Activated naive CD8-positive, alpha-beta T cell (primary cell): Measurements from ENCODE around the gene CPE.
"Not testable (repeated sequence)": the region's sequence is repeated elsewhere in the genome, so short reads cannot be mapped to it uniquely, and the experiment has no call there.

Experiments used
- H3K27ac Mint-ChIP-seq: one replicate; pipeline ENCODE4 v1.8.0; 2021; ENCODE audit warnings: mixed read lengths
- H3K27me3 Mint-ChIP-seq: one replicate; pipeline ENCODE4 v1.8.0; 2021; ENCODE audit warnings: mixed read lengths
- H3K36me3 Mint-ChIP-seq: one replicate; pipeline ENCODE4 v1.8.0; 2021; ENCODE audit warnings: mixed read lengths
- H3K4me1 Mint-ChIP-seq: one replicate; pipeline ENCODE4 v1.8.0; 2021; ENCODE audit warnings: low read depth, mixed read lengths
- H3K4me3 Mint-ChIP-seq: one replicate; pipeline ENCODE4 v1.8.0; 2021; ENCODE audit warnings: mild to moderate bottlenecking, mixed read lengths
- H3K9me3 Mint-ChIP-seq: one replicate; pipeline ENCODE4 v1.8.0; 2021; ENCODE audit warnings: low read depth, mixed read lengths

Gene CPE

GRCh38 chr4:165450871-165451270 is 72.1 kb downstream of the CPE start:
- no peaks in the 10 kb centered on the region for H3K9me3 Mint-ChIP-seq
- H3K4me3 Mint-ChIP-seq = no peak overlapping the region
- H3K27ac Mint-ChIP-seq = no peak overlapping the region
- no peaks in the 10 kb centered on the region for H3K4me1 Mint-ChIP-seq
- no peaks in the 10 kb centered on the region for H3K36me3 Mint-ChIP-seq
- H3K27me3 Mint-ChIP-seq = no peaks in the 10 kb centered on the region

- H3K27ac Mint-ChIP-seq = not testable (repeated sequence)
Observed at GRCh38 chr4:165453140-165453539, 74.3 kb downstream of the CPE start.

GRCh38 chr4:165454426-165454825 is 75.6 kb downstream of the CPE start:
- Mint-ChIP-seq H3K4me1 (no peaks in the 10 kb centered on the region), H3K36me3 (no peaks in the 10 kb centered on the region), H3K27me3 (peaks cover 6% of the 10 kb centered on the region), H3K9me3 (no peaks in the 10 kb centered on the region), H3K4me3 (no peak overlapping the region), H3K27ac (no peak overlapping the region)

More at GRCh38 chr4:165453140-165453539, 74.3 kb downstream of the CPE start:
- not testable (repeated sequence) for H3K27me3 Mint-ChIP-seq, H3K4me1 Mint-ChIP-seq, H3K36me3 Mint-ChIP-seq, H3K4me3 Mint-ChIP-seq, H3K9me3 Mint-ChIP-seq

- Mint-ChIP-seq H3K27ac (no peak overlapping the region), H3K4me3 (no peak overlapping the region), H3K36me3 (no peaks in the 10 kb centered on the region), H3K4me1 (no peaks in the 10 kb centered on the region), H3K9me3 (no peaks in the 10 kb centered on the region), H3K27me3 (peaks cover 9% of the 10 kb centered on the region)
Observed at GRCh38 chr4:165457793-165458192, 79.0 kb downstream of the CPE start.

- Mint-ChIP-seq H3K9me3 (no peaks in the 10 kb centered on the region), H3K36me3 (no peaks in the 10 kb centered on the region)
Observed at GRCh38 chr4:165458471-165458870, 79.7 kb downstream of the CPE start.

GRCh38 chr4:165461159-165461821 is 82.5 kb downstream of the CPE start:
- Mint-ChIP-seq H3K36me3 (no peaks in the 10 kb centered on the region), H3K4me3 (no peak overlapping the region), H3K9me3 (no peaks in the 10 kb centered on the region)

More at GRCh38 chr4:165458471-165458870, 79.7 kb downstream of the CPE start:
- peaks cover 9% of the 10 kb centered on the region for H3K27me3 Mint-ChIP-seq
- H3K27ac Mint-ChIP-seq = no peak overlapping the region
- H3K4me3 Mint-ChIP-seq = no peak overlapping the region
- no peaks in the 10 kb centered on the region for H3K4me1 Mint-ChIP-seq

GRCh38 chr4:165462009-165462408 is 83.2 kb downstream of the CPE start:
- no peak overlapping the region for H3K4me3 Mint-ChIP-seq

More at GRCh38 chr4:165461159-165461821, 82.5 kb downstream of the CPE start:
- H3K4me1 Mint-ChIP-seq = no peaks in the 10 kb centered on the region
- peaks cover 9% of the 10 kb centered on the region for H3K27me3 Mint-ChIP-seq
- no peak overlapping the region for H3K27ac Mint-ChIP-seq

GRCh38 chr4:165464376-165464775 is 85.6 kb downstream of the CPE start:
- no peaks in the 10 kb centered on the region for H3K9me3 Mint-ChIP-seq
- H3K4me1 Mint-ChIP-seq = no peaks in the 10 kb centered on the region
- no peak overlapping the region for H3K4me3 Mint-ChIP-seq

More at GRCh38 chr4:165462009-165462408, 83.2 kb downstream of the CPE start:
- Mint-ChIP-seq H3K27ac (no peak overlapping the region), H3K4me1 (no peaks in the 10 kb centered on the region), H3K9me3 (no peaks in the 10 kb centered on the region), H3K27me3 (peaks cover 9% of the 10 kb centered on the region), H3K36me3 (no peaks in the 10 kb centered on the region)

GRCh38 chr4:165464813-165465381 is 86.1 kb downstream of the CPE start:
- H3K4me3 Mint-ChIP-seq = no peak overlapping the region
- H3K27me3 Mint-ChIP-seq = peaks cover 3% of the 10 kb centered on the region
- H3K9me3 Mint-ChIP-seq = no peaks in the 10 kb centered on the region
- H3K4me1 Mint-ChIP-seq = no peaks in the 10 kb centered on the region
- H3K27ac Mint-ChIP-seq = no peak overlapping the region
- H3K36me3 Mint-ChIP-seq = no peaks in the 10 kb centered on the region

More at GRCh38 chr4:165464376-165464775, 85.6 kb downstream of the CPE start:
- Mint-ChIP-seq H3K36me3 (no peaks in the 10 kb centered on the region), H3K27ac (no peak overlapping the region), H3K27me3 (peaks cover 3% of the 10 kb centered on the region)

GRCh38 chr4:165470009-165470408 is 91.2 kb downstream of the CPE start:
- H3K9me3 Mint-ChIP-seq = peaks cover 7% of the 10 kb centered on the region
- no peak overlapping the region for H3K4me3 Mint-ChIP-seq
- no peak overlapping the region for H3K27ac Mint-ChIP-seq
- H3K36me3 Mint-ChIP-seq = no peaks in the 10 kb centered on the region
- H3K4me1 Mint-ChIP-seq = no peaks in the 10 kb centered on the region
- peaks cover 7% of the 10 kb centered on the region for H3K27me3 Mint-ChIP-seq

- Mint-ChIP-seq H3K27me3 (peaks cover 14% of the 10 kb centered on the region), H3K9me3 (peaks cover 7% of the 10 kb centered on the region), H3K4me3 (no peak overlapping the region), H3K4me1 (no peaks in the 10 kb centered on the region), H3K27ac (no peak overlapping the region), H3K36me3 (no peaks in the 10 kb centered on the region)
Observed at GRCh38 chr4:165472943-165473676, 94.3 kb downstream of the CPE start.

GRCh38 chr4:165474784-165475705 is 96.2 kb downstream of the CPE start:
- Mint-ChIP-seq H3K4me3 (no peak overlapping the region), H3K36me3 (no peaks in the 10 kb centered on the region), H3K27me3 (peaks cover 17% of the 10 kb centered on the region), H3K4me1 (no peaks in the 10 kb centered on the region), H3K27ac (no peak overlapping the region), H3K9me3 (peaks cover 7% of the 10 kb centered on the region)

- Mint-ChIP-seq H3K4me1 (no peaks in the 10 kb centered on the region), H3K36me3 (no peaks in the 10 kb centered on the region), H3K4me3 (no peak overlapping the region), H3K9me3 (peaks cover 7% of the 10 kb centered on the region), H3K27me3 (peaks cover 17% of the 10 kb centered on the region), H3K27ac (no peak overlapping the region)
Observed at GRCh38 chr4:165475706-165476070, 96.9 kb downstream of the CPE start.

- H3K36me3 Mint-ChIP-seq = no peaks in the 10 kb centered on the region
- H3K9me3 Mint-ChIP-seq = peaks cover 7% of the 10 kb centered on the region
- H3K4me1 Mint-ChIP-seq = no peaks in the 10 kb centered on the region
- H3K4me3 Mint-ChIP-seq = no peak overlapping the region
- H3K27me3 Mint-ChIP-seq = peaks cover 20% of the 10 kb centered on the region
- H3K27ac Mint-ChIP-seq = no peak overlapping the region
Observed at GRCh38 chr4:165476214-165477098, 97.6 kb downstream of the CPE start.
